HepG2 (cell line): ENCODE data around the gene DDN. TPM values are rescaled to one million over a fixed set of nuclear protein-coding genes. Genes with fewer than 3 reads are reported as not detected.
A peak's percentile ranks its signal among the peaks of the same experiment; 100 is the strongest.

Experiments used
- HHEX ChIP-seq: IDR thresholded peaks from 2 replicates; pipeline ENCODE4 v1.6.1; 2016; ENCODE audit warnings: control low read depth
- HOXA3 ChIP-seq: sonication (generic); formaldehyde crosslinking; IDR thresholded peaks from 2 replicates; pipeline ENCODE4 v1.5.0; 2020; ENCODE audit warnings: missing genetic modification reagents
- IKZF1 ChIP-seq: fragments of 450-650 bp; IDR thresholded peaks from 2 replicates; pipeline ENCODE4 v1.7.1; 2016
- KAT8 ChIP-seq: IDR thresholded peaks from 2 replicates; pipeline ENCODE4 v1.6.1; 2016; ENCODE audit warnings: missing genetic modification reagents, missing compliant biosample characterization
- MLLT10 ChIP-seq: sonication (generic); formaldehyde crosslinking; IDR thresholded peaks from 2 replicates; pipeline ENCODE4 v1.4.0; 2020; ENCODE audit warnings: missing genetic modification reagents
- NFKB2 ChIP-seq: sonication (generic); formaldehyde crosslinking; IDR thresholded peaks from 2 replicates; pipeline ENCODE4 v1.4.0; 2020; ENCODE audit warnings: missing genetic modification reagents, borderline replicate concordance
- NFKBIZ ChIP-seq: IDR thresholded peaks from 2 replicates; pipeline ENCODE4 v1.6.1; 2018; ENCODE audit warnings: missing genetic modification reagents, missing compliant biosample characterization
- PBX3 ChIP-seq: sonication (generic); formaldehyde crosslinking; IDR thresholded peaks from 2 replicates; pipeline ENCODE4 v1.8.1; 2023; ENCODE audit warnings: missing genetic modification reagents, inconsistent platforms, borderline replicate concordance
- PPARG ChIP-seq: conservative IDR thresholded peaks from 2 replicates; pipeline ENCODE4 v1.6.1; 2016; ENCODE audit warnings: missing biosample characterization, missing genetic modification reagents
- PTBP1 ChIP-seq: fragments of 200-400 bp; formaldehyde crosslinking; IDR thresholded peaks from 2 replicates; pipeline ENCODE4 v1.6.1; 2018; ENCODE audit warnings: low read length, low read depth; ENCODE audit not compliant: poor library complexity, severe bottlenecking
- TEAD3 ChIP-seq: optimal IDR thresholded peaks from 2 replicates; pipeline ENCODE3; 2016; ENCODE audit warnings: borderline replicate concordance
- ZNF224 ChIP-seq: sonication (generic); formaldehyde crosslinking; IDR thresholded peaks from 2 replicates; pipeline ENCODE4 v1.5.0; 2020; ENCODE audit warnings: mild to moderate bottlenecking, missing genetic modification reagents
- ZNF407 ChIP-seq: sonication (generic); formaldehyde crosslinking; IDR thresholded peaks from one replicate; pipeline ENCODE4 v1.5.1; 2020; ENCODE audit warnings: mild to moderate bottlenecking, missing genetic modification reagents; ENCODE audit errors: not compliant biosample characterization
- ZNF446 ChIP-seq: sonication (generic); formaldehyde crosslinking; IDR thresholded peaks from 2 replicates; pipeline ENCODE4 v1.5.0; 2020; ENCODE audit warnings: mild to moderate bottlenecking, missing genetic modification reagents
- ZNF496 ChIP-seq: sonication (generic); formaldehyde crosslinking; IDR thresholded peaks from 2 replicates; pipeline ENCODE4 v1.8.1; 2023; ENCODE audit warnings: mild to moderate bottlenecking, moderate library complexity, missing genetic modification reagents; ENCODE audit not compliant: insufficient replicate concordance
- ZNF639 ChIP-seq: conservative IDR thresholded peaks from 2 replicates; pipeline ENCODE4 v1.6.1; 2018; ENCODE audit warnings: missing genetic modification reagents
- polyA plus RNA-seq, 8 experiments: library from polyadenylated mRNA; depleted of rRNA in 3 of 8; stranded (reverse) in 7 of 8; unstranded in 1 of 8; fragments of >200 nt; fragmentation: Illumina TruSeq in 4 of 8; extraction: Trizol in 4 of 8; gene quantifications; 2 replicates each; pipeline versions ENCODE4 v1.2.1 to v1.2.3, GENCODE V29; 2011 to 2016; ENCODE audit warnings: low read depth in 4 of 8, missing spikeins in 1 of 8, mixed read lengths in 1 of 8; ENCODE audit not compliant: insufficient read depth in 1 of 8
- total RNA-seq, 5 experiments: library from RNA; depleted of rRNA; stranded (reverse); fragments of >200 nt; fragmentation: Illumina TruSeq; extraction: Trizol; gene quantifications; 2 replicates each; pipeline ENCODE4 v1.2.3, GENCODE V29; 2016; ENCODE audit warnings: low read depth in 1 of 5
- TF ChIP-seq, protein P1 (sequence below): sonication (generic); formaldehyde crosslinking; conservative IDR thresholded peaks from 2 replicates; pipeline ENCODE4 v1.8.0; 2022; ENCODE audit warnings: low read depth, missing genetic modification reagents

DDN gene
- total and polyA plus RNA-seq, 2 of the 13 experiments (the other 11 are each of a cell fraction or from before 2014, with no cell fraction given): 0.24 to 0.53 TPM

- TF ChIP-seq, protein P1, sequence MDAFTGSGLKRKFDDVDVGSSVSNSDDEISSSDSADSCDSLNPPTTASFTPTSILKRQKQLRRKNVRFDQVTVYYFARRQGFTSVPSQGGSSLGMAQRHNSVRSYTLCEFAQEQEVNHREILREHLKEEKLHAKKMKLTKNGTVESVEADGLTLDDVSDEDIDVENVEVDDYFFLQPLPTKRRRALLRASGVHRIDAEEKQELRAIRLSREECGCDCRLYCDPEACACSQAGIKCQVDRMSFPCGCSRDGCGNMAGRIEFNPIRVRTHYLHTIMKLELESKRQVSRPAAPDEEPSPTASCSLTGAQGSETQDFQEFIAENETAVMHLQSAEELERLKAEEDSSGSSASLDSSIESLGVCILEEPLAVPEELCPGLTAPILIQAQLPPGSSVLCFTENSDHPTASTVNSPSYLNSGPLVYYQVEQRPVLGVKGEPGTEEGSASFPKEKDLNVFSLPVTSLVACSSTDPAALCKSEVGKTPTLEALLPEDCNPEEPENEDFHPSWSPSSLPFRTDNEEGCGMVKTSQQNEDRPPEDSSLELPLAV (CRISPR knock-in tag): no peak
- no peak for TF ChIP-seq ZNF496
- no peak for TF ChIP-seq IKZF1
- TF ChIP-seq PBX3 (CRISPR knock-in tag): no peak
- TF ChIP-seq HHEX (CRISPR knock-in tag): no peak
- TF ChIP-seq MLLT10 (CRISPR knock-in tag): no peak
- peak; percentile 49; the same call in 1 of the 2 replicates for TF ChIP-seq NFKB2 (CRISPR knock-in tag)
- TF ChIP-seq ZNF224 (CRISPR knock-in tag): no peak; the same call in 1 of the 2 replicates
- TF ChIP-seq ZNF446: peak; percentile 37; the same call in 1 of the 2 replicates
- no peak for TF ChIP-seq TEAD3 (CRISPR knock-in tag)
- TF ChIP-seq ZNF639 (CRISPR knock-in tag): peak; percentile 96
- peak; percentile 97 for TF ChIP-seq KAT8 (CRISPR knock-in tag)
- peak; percentile 91 for TF ChIP-seq HOXA3 (CRISPR knock-in tag)
- TF ChIP-seq ZNF407 (CRISPR knock-in tag): no peak
- TF ChIP-seq PTBP1: no peak
- TF ChIP-seq PPARG (CRISPR knock-in tag): peak; percentile 68; the same call in 1 of the 2 replicates
- TF ChIP-seq NFKBIZ: no peak
Measured at GRCh38 chr12:49018261-49019119, 19.3 kb upstream of the DDN start, which contains the start of gene PRKAG1 (continued).
